ENCODE results near the gene SSTR4. TPM values are rescaled to one million over a fixed set of nuclear protein-coding genes. Genes with fewer than 3 reads are reported as not detected.

The SSTR4 gene
- total RNA-seq, 1 experiment from 2014 or later, result not detected

DNA sequence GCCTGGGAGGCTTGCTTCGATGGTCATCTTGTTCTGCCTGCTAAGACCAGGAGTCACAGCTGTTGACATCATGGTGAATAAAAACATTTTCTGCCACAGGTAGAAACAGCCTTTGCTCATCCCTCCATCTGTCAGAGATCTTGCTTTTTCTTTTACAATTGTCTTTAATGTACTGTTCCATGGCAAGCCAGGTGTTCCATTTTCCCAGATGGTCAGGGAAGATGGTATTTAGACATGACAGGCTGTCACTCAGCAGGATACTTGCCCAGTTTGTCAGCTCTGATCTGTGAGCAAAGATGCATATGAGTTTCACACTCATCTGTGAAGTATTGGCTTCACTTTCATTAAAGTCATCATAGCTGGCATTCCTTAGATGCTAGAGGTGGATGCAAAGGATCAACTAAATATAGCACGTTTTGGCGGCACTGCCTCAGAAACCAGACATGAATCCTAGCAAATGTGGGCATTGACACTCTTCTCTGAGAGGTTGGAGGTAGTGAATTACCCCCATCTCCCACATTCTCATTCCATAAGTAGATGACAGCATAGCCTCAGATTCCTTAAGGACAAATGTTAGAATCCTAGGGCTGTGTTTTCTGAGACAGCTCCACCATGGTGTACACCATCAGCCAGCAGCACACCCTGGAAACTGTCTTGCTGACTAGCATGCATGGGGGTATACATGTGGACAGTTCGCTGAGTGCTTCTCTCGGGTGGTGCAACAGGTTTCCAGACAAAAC lies 4.2 kb downstream of the SSTR4 start (continued):
- no peak for TF ChIP-seq ATF6 (CRISPR knock-in tag; IDR thresholded peaks at IDR 0.05)
- no peak for TF ChIP-seq ETV6 (CRISPR knock-in tag; IDR thresholded peaks at IDR 0.05)
- TF ChIP-seq ZNF416 (CRISPR knock-in tag; IDR thresholded peaks at IDR 0.05), result no peak
- TF ChIP-seq, protein P1, sequence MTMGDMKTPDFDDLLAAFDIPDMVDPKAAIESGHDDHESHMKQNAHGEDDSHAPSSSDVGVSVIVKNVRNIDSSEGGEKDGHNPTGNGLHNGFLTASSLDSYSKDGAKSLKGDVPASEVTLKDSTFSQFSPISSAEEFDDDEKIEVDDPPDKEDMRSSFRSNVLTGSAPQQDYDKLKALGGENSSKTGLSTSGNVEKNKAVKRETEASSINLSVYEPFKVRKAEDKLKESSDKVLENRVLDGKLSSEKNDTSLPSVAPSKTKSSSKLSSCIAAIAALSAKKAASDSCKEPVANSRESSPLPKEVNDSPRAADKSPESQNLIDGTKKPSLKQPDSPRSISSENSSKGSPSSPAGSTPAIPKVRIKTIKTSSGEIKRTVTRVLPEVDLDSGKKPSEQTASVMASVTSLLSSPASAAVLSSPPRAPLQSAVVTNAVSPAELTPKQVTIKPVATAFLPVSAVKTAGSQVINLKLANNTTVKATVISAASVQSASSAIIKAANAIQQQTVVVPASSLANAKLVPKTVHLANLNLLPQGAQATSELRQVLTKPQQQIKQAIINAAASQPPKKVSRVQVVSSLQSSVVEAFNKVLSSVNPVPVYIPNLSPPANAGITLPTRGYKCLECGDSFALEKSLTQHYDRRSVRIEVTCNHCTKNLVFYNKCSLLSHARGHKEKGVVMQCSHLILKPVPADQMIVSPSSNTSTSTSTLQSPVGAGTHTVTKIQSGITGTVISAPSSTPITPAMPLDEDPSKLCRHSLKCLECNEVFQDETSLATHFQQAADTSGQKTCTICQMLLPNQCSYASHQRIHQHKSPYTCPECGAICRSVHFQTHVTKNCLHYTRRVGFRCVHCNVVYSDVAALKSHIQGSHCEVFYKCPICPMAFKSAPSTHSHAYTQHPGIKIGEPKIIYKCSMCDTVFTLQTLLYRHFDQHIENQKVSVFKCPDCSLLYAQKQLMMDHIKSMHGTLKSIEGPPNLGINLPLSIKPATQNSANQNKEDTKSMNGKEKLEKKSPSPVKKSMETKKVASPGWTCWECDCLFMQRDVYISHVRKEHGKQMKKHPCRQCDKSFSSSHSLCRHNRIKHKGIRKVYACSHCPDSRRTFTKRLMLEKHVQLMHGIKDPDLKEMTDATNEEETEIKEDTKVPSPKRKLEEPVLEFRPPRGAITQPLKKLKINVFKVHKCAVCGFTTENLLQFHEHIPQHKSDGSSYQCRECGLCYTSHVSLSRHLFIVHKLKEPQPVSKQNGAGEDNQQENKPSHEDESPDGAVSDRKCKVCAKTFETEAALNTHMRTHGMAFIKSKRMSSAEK (CRISPR knock-in tag; IDR thresholded peaks at IDR 0.05; ENCODE audit: borderline replicate concordance), result no peak
- no peak for TF ChIP-seq TCF7 (CRISPR knock-in tag; IDR thresholded peaks at IDR 0.05; ENCODE audit: low read depth)
- no peak for TF ChIP-seq ATF1 (CRISPR knock-in tag; IDR thresholded peaks at IDR 0.05)
- TF ChIP-seq CREM (CRISPR knock-in tag; IDR thresholded peaks at IDR 0.05), result no peak
- TF ChIP-seq, protein P2, sequence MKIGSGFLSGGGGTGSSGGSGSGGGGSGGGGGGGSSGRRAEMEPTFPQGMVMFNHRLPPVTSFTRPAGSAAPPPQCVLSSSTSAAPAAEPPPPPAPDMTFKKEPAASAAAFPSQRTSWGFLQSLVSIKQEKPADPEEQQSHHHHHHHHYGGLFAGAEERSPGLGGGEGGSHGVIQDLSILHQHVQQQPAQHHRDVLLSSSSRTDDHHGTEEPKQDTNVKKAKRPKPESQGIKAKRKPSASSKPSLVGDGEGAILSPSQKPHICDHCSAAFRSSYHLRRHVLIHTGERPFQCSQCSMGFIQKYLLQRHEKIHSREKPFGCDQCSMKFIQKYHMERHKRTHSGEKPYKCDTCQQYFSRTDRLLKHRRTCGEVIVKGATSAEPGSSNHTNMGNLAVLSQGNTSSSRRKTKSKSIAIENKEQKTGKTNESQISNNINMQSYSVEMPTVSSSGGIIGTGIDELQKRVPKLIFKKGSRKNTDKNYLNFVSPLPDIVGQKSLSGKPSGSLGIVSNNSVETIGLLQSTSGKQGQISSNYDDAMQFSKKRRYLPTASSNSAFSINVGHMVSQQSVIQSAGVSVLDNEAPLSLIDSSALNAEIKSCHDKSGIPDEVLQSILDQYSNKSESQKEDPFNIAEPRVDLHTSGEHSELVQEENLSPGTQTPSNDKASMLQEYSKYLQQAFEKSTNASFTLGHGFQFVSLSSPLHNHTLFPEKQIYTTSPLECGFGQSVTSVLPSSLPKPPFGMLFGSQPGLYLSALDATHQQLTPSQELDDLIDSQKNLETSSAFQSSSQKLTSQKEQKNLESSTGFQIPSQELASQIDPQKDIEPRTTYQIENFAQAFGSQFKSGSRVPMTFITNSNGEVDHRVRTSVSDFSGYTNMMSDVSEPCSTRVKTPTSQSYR (CRISPR knock-in tag; IDR thresholded peaks at IDR 0.05), result no peak
- TF ChIP-seq, protein P3, sequence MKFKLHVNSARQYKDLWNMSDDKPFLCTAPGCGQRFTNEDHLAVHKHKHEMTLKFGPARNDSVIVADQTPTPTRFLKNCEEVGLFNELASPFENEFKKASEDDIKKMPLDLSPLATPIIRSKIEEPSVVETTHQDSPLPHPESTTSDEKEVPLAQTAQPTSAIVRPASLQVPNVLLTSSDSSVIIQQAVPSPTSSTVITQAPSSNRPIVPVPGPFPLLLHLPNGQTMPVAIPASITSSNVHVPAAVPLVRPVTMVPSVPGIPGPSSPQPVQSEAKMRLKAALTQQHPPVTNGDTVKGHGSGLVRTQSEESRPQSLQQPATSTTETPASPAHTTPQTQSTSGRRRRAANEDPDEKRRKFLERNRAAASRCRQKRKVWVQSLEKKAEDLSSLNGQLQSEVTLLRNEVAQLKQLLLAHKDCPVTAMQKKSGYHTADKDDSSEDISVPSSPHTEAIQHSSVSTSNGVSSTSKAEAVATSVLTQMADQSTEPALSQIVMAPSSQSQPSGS (CRISPR knock-in tag; IDR thresholded peaks at IDR 0.05; ENCODE audit: borderline replicate concordance, low read depth), result no peak
- TF ChIP-seq USF2 (CRISPR knock-in tag; IDR thresholded peaks at IDR 0.05), result no peak
- TF ChIP-seq ZNF423 (CRISPR knock-in tag; IDR thresholded peaks at IDR 0.05), result no peak

DNA sequence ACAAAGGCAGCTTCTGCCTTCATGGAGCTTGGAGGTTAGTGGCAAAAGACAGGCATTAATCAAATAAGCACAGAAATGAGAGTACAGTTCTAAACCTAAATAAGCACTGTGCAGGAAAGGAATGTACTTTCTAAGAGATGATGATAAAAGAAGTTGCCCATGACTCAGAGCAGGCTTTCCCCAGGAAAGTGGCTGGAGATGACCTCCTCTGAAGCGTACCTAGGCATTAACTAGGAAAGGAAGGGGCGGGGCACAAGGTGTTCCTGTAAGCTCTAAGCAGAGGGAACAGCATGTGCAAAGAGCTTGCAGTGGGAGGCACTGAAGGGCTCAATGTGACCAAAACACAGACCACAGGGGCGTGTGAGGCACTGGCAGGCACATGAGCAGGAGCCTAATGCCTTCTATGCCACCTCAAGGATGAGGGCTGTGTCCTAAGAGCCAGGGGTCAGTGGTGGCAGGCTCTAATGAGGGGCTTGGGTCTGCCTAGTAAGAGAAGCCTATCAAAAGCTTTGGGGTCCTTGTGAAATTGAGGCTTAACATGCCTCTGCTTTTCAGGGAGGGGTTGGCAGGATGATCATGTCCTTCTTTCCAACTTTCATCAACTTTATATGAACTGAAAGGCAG lies 4.9 kb downstream of the SSTR4 start:
- no peaks in the 10 kb centered on the region; the same call in 1 of the 2 replicates for H3K36me3 Mint-ChIP-seq
- ChIA-PET POLR2A (no interaction called here), CTCF (interaction anchor here (1.4 kb wide), 1 partner anchor 11 kb away, joined by 3 read pairs; no protein-coding TSS in a partner anchor)
- no peak overlapping the region for H3K27ac Mint-ChIP-seq
- no peak overlapping the region for H3K4me3 Mint-ChIP-seq
- peaks cover 78% of the 10 kb centered on the region for H3K27me3 Mint-ChIP-seq (ENCODE audit: low read depth)
- peaks cover 3% of the 10 kb centered on the region; the same call in 1 of the 2 replicates for H3K9me3 Mint-ChIP-seq
- no peak for DNase-seq (ENCODE audit: low spot score)
- H3K4me1 Mint-ChIP-seq, result peaks cover 55% of the 10 kb centered on the region
- no peak for TF ChIP-seq SMAD4 (CRISPR knock-in tag; IDR thresholded peaks at IDR 0.05)
- no peak for ATAC-seq

Data from WTC11 (cell line).